ENCODE results near the gene CDK5RAP3.

DNA sequence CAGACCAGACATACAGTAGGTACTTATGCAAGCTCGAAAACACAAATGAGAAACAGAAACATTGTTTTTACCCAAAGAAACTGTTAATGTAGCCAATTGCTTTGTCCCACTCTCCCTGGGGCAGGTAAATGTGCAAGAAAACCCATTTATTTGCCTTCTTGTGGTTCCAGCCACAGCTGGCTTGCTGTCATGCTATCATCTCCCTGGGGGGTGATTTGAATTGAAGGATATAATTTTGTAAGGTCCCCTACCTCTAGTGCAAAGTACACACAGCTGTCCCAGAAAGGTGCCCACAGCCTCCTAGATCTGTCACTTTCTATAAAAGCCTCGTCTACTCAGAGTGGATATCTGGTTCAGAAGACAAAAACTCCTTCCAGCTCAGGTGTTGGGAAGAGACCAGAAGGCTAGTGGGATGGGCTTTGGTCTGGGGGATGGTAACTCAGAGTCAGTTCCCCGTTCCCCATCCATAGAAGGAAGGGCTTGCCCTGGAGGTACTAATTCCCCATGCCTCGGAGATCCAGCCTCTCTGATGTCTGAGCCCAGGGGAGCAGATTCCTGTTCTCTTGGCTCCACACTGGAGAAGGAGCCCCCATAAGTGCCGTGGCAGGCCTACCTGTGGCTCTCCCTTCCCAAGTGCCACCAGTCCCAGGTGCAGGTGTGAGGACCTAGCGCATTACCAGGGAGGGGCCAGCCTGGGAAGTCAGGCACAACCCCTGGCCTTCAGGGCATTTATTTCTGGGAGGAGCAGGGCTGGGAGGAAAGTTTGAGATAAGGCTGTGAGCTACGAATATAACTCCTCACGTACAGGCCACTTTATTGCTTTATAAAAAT is 10.9 kb upstream of the CDK5RAP3 start:
- TF ChIP-seq, protein P1, sequence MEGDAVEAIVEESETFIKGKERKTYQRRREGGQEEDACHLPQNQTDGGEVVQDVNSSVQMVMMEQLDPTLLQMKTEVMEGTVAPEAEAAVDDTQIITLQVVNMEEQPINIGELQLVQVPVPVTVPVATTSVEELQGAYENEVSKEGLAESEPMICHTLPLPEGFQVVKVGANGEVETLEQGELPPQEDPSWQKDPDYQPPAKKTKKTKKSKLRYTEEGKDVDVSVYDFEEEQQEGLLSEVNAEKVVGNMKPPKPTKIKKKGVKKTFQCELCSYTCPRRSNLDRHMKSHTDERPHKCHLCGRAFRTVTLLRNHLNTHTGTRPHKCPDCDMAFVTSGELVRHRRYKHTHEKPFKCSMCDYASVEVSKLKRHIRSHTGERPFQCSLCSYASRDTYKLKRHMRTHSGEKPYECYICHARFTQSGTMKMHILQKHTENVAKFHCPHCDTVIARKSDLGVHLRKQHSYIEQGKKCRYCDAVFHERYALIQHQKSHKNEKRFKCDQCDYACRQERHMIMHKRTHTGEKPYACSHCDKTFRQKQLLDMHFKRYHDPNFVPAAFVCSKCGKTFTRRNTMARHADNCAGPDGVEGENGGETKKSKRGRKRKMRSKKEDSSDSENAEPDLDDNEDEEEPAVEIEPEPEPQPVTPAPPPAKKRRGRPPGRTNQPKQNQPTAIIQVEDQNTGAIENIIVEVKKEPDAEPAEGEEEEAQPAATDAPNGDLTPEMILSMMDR (IDR thresholded peaks at IDR 0.05 in 2 of 3, conservative IDR thresholded peaks at IDR 0.05 in 1 of 3; ENCODE audit: borderline replicate concordance in 1 of 3, insufficient read depth in 1 of 3, low read depth in 2 of 3, low read length in 2 of 3), result no peak
- TF ChIP-seq POLR2AphosphoS5 (IDR thresholded peaks at IDR 0.05; ENCODE audit: low read depth, low read length) (no peak), CEBPB (IDR thresholded peaks at IDR 0.05; ENCODE audit: low read depth) (no peak), EGR1 (IDR thresholded peaks at IDR 0.05; ENCODE audit: low read depth) (no peak), YY1 (IDR thresholded peaks at IDR 0.05; ENCODE audit: extremely low read depth, insufficient replicate concordance, low read depth, low read length) (no peak), CBX3 (IDR thresholded peaks at IDR 0.05; ENCODE audit: low read depth) (no peak), ZNF274 (IDR thresholded peaks at IDR 0.05; ENCODE audit: low read depth, low read length) (no peak), EZH2 (IDR thresholded peaks at IDR 0.05) (no peak), SRF (IDR thresholded peaks at IDR 0.05; ENCODE audit: low read depth) (no peak), ELF1 (IDR thresholded peaks at IDR 0.05; ENCODE audit: borderline replicate concordance, low read depth) (no peak), SP1 (IDR thresholded peaks at IDR 0.05; ENCODE audit: low read depth) (no peak), POLR2A (IDR thresholded peaks at IDR 0.05; ENCODE audit: borderline replicate concordance, extremely low read depth, insufficient read depth, insufficient read length) (no peak), RAD21 (IDR thresholded peaks at IDR 0.05; ENCODE audit: low read depth) (no peak)
- TF ChIP-seq, protein P2, sequence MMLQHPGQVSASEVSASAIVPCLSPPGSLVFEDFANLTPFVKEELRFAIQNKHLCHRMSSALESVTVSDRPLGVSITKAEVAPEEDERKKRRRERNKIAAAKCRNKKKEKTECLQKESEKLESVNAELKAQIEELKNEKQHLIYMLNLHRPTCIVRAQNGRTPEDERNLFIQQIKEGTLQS (IDR thresholded peaks at IDR 0.05), result no peak

Data from HCT116 (cell line).